Measurements from ENCODE around the gene RAD18.

Gene RAD18

DNA sequence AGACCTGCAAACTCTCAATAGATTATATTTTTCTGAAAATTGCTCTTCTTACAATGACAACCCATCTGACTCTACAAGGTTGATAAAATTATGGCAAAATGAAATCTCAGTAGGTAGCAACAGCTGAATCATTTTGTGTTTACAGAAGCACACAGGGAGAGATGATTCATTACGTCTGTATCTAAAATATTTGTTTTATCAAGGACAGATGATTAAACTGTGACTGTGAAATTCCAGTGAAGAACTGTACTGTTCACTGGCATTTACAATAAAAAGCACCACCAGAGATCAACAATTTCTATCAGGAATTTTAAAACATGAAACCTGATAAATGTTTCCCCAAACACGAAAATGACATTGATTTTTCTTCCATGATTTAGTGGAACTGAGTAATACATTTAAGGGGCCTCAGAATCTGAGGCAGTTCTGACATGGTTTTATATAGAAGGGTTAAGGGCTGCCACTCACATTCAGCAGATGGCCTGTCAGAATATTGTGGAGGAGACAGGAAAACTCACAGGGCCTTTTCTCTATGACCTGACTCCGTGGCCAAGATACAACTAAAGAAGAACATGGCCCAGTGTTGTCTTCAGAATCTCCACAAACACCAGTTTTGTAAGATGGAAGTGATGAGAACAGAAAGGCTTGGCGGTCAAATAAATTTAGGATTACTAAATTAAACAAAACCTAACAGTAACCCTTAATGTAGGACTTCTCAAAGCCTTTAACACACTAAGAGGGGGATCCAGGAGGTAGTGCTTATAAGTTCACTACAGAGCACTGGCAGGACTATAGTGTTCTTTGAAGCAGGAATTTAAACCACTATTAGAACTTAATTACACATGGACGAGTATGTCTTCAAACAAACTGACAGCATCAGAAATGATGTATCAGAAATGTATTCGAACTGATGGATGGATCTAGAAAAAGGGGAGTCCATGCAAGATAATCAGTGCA, 25.9 kb downstream of the RAD18 start:
- peak overlapping the region; percentile 50 for H3K27ac ChIP-seq
- TF ChIP-seq, protein P1, sequence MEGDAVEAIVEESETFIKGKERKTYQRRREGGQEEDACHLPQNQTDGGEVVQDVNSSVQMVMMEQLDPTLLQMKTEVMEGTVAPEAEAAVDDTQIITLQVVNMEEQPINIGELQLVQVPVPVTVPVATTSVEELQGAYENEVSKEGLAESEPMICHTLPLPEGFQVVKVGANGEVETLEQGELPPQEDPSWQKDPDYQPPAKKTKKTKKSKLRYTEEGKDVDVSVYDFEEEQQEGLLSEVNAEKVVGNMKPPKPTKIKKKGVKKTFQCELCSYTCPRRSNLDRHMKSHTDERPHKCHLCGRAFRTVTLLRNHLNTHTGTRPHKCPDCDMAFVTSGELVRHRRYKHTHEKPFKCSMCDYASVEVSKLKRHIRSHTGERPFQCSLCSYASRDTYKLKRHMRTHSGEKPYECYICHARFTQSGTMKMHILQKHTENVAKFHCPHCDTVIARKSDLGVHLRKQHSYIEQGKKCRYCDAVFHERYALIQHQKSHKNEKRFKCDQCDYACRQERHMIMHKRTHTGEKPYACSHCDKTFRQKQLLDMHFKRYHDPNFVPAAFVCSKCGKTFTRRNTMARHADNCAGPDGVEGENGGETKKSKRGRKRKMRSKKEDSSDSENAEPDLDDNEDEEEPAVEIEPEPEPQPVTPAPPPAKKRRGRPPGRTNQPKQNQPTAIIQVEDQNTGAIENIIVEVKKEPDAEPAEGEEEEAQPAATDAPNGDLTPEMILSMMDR (IDR thresholded peaks at IDR 0.05): no peak
- no peak for TF ChIP-seq ZFX (IDR thresholded peaks at IDR 0.05; ENCODE audit: borderline replicate concordance)

DNA sequence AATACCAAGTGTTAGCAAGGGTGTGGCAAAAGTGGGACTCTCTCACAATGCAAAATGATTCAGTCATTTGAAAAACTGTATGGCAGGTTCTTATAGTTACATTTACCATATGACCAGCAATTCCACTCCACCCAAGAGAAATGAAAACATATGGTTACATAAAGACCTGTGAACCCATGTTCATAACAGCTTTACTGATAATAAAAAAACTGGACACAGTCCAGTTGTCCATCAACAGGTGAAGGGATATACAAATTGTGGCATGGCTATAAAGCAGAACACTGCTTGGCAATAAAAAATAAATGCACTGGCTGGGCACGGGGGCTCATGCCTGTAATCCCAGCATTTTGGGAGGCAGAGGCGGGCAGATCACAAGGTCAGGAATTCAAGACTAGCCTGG, 30.8 kb downstream of the RAD18 start:
- no peak overlapping the region for H3K27ac ChIP-seq
- TF ChIP-seq ZFX (IDR thresholded peaks at IDR 0.05; ENCODE audit: borderline replicate concordance): no peak
- TF ChIP-seq, protein P1 (IDR thresholded peaks at IDR 0.05): no peak

DNA sequence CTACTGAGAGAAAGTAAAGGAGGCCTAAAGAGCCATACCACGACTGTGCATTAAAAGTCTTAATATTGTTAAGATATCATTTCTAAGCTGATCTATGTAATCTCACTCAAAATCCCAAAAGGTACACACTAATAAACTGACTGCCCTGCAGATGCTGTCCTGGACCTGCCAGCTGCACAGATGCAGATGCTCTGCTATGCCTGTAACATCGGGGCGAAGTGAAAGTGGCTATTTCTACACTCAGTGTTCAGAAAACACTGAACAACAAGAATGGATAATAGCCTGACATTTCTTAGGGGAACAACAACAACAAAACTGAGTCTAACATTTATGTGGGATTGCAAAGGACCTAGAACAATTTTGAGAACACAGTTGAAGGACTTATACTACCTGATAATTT, 31.9 kb downstream of the RAD18 start:
- H3K27ac ChIP-seq: no peak overlapping the region

DNA sequence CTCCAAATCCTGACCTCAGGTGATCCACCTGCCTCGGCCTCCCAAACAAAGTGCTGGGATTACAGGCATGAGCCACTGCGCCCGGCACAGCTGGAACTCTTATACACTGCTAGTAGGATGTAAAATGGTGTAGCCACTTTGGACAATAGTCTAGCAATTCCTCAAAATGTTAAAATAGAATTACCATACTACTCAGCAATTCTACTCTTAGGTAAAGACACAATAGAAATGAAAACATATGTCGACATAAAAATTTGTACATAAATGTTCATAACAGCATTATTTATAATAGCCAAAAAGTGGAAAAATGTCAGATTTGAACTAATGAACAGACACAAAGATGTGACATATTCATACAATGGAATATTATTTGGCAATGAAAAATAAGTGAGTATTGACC, 33.4 kb downstream of the RAD18 start:
- TF ChIP-seq, protein P1 (IDR thresholded peaks at IDR 0.05): no peak
- no peak for TF ChIP-seq ZFX (IDR thresholded peaks at IDR 0.05; ENCODE audit: borderline replicate concordance)
- H3K27ac ChIP-seq: no peak overlapping the region

More for the DNA sequence above, 31.9 kb downstream of the RAD18 start:
- no peak for TF ChIP-seq ZFX (IDR thresholded peaks at IDR 0.05; ENCODE audit: borderline replicate concordance)
- TF ChIP-seq, protein P1 (IDR thresholded peaks at IDR 0.05): no peak

DNA sequence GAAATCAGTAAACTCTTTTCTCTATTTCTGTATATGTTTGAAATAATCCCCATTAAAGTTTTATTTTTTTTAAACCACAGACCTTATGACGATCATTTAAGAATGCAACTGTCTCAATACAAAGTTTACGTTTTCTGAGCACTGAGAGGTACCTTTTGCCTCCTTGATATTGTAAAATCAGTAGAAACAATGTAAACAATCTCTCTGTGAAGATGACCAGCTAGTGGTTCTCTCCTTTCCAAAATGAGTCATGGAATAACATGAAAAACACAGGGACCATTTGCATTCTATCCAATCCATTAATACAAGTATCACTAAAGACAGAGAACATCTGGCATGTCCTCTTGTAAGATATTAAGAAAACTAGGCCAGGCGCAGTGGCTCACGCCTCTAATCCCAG, 48.8 kb downstream of the RAD18 start:
- no peak overlapping the region for H3K27ac ChIP-seq

DNA sequence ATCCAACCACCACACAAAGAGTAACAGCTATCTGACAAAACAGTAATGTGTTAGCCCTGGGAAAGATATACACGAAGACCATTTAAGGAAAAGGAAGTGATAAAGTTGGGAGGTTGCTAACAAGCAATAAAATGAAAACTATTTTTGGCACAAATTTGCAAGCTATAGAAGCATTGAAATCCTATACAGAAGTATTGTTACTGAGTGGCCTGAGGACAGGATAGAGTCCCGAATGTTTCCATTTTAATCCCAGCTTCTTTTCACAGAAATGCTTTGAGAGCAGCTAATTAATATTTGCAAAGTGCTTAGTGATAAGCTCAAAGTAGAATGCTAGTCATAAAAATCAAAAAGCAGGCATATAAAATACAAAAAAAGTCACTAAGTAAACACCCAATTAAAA, 51.5 kb downstream of the RAD18 start:
- TF ChIP-seq, protein P1 (IDR thresholded peaks at IDR 0.05): no peak
- TF ChIP-seq ZFX (IDR thresholded peaks at IDR 0.05; ENCODE audit: borderline replicate concordance): no peak
- no peak overlapping the region for H3K27ac ChIP-seq

More for the DNA sequence above, 48.8 kb downstream of the RAD18 start:
- TF ChIP-seq, protein P1 (IDR thresholded peaks at IDR 0.05): no peak
- TF ChIP-seq ZFX (IDR thresholded peaks at IDR 0.05; ENCODE audit: borderline replicate concordance): no peak

DNA sequence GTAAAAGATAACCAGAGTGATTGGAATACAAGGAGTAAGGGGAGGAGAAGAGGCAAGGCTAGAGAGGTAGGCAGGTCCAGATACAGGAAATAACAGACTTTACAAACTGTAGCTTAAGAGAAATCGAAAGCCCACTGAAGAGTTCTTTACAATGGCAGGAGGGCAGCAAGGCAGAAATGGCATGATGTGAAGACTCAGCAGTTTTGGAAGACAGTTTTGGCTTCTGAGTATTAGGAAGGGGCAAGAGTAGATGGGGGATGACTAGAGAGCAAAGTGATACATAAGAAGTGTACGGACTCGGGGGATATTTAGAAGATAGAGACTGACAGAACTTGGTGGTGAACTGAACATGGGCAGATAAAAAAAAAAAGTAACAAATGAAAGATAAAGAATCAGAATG, 54.1 kb downstream of the RAD18 start:
- no peak overlapping the region for H3K27ac ChIP-seq
- TF ChIP-seq, protein P1 (IDR thresholded peaks at IDR 0.05): no peak
- TF ChIP-seq ZFX (IDR thresholded peaks at IDR 0.05; ENCODE audit: borderline replicate concordance): no peak
